H9 (cell line): ENCODE measurements around the gene VPS35L. TPM values are rescaled to one million over a fixed set of nuclear protein-coding genes. Genes with fewer than 3 reads are reported as not detected.

ENCODE experiments used
- DNase-seq: peaks from one replicate; pipeline ENCODE4 v3.0.0-alpha.2; 2017
- H2AFZ ChIP-seq: one replicate; pipeline ENCODE4 v1.6.1; 2013; ENCODE audit warnings: mild to moderate bottlenecking, low read length, control low read depth, moderate library complexity
- H2AK5ac ChIP-seq: 2 replicates; pipeline ENCODE4 v1.6.1; 2013; ENCODE audit warnings: low read length, control low read depth, mixed read lengths; ENCODE audit not compliant: insufficient read length
- H2BK120ac ChIP-seq: one replicate; pipeline ENCODE4 v1.6.1; 2013; ENCODE audit warnings: low read depth, mild to moderate bottlenecking, low read length, control low read depth, inconsistent platforms; ENCODE audit not compliant: poor library complexity, severe bottlenecking
- H2BK12ac ChIP-seq: 2 replicates; pipeline ENCODE4 v1.6.1; 2013; ENCODE audit warnings: low read length, control low read depth, mixed read lengths, low read depth; ENCODE audit not compliant: insufficient read length
- H2BK15ac ChIP-seq: 2 replicates; pipeline ENCODE4 v1.6.1; 2013; ENCODE audit warnings: low read depth, low read length, control low read depth
- H2BK20ac ChIP-seq: one replicate; pipeline ENCODE4 v1.6.1; 2013; ENCODE audit warnings: low read depth, mild to moderate bottlenecking, low read length, control low read depth, inconsistent platforms; ENCODE audit not compliant: poor library complexity, severe bottlenecking
- H2BK5ac ChIP-seq: 2 replicates; pipeline ENCODE4 v1.6.1; 2013; ENCODE audit warnings: low read length, control low read depth, mixed read lengths; ENCODE audit not compliant: insufficient read length
- H3K14ac ChIP-seq: 2 replicates; pipeline ENCODE4 v1.6.1; 2013; ENCODE audit warnings: low read length, control low read depth; ENCODE audit not compliant: insufficient read depth
- H3K18ac ChIP-seq: 2 replicates; pipeline ENCODE4 v1.6.1; 2013; ENCODE audit warnings: low read depth, mild to moderate bottlenecking, mixed read lengths, low read length, control low read depth; ENCODE audit not compliant: insufficient read length
- H3K23ac ChIP-seq: 2 replicates; pipeline ENCODE4 v1.6.1; 2013; ENCODE audit warnings: low read length, control low read depth, mixed read lengths, low read depth; ENCODE audit not compliant: insufficient read length
- H3K23me2 ChIP-seq: 2 replicates; pipeline ENCODE4 v1.6.1; 2013; ENCODE audit warnings: low read depth, mild to moderate bottlenecking, mixed read lengths, low read length, control low read depth; ENCODE audit not compliant: insufficient read length, poor library complexity, severe bottlenecking
- H3K27ac ChIP-seq: 2 replicates; pipeline ENCODE4 v1.5.1; 2013; ENCODE audit warnings: low read length, control low read depth, mixed read lengths, low read depth; ENCODE audit not compliant: insufficient read length
- H3K27me3 ChIP-seq: 2 replicates; pipeline ENCODE4 v1.6.1; 2013; ENCODE audit warnings: low read length, control low read depth, inconsistent platforms; ENCODE audit not compliant: insufficient read depth
- H3K4ac ChIP-seq: 2 replicates; pipeline ENCODE4 v1.6.1; 2013; ENCODE audit warnings: low read depth, mild to moderate bottlenecking, control low read depth, inconsistent platforms, low read length, moderate library complexity
- H3K4me1 ChIP-seq: 2 replicates; pipeline ENCODE4 v1.6.1; 2013; ENCODE audit warnings: low read length, control low read depth, inconsistent platforms; ENCODE audit not compliant: insufficient read depth
- H3K4me2 ChIP-seq: 2 replicates; pipeline ENCODE4 v1.6.1; 2013; ENCODE audit warnings: low read length, control low read depth, mixed read lengths; ENCODE audit not compliant: insufficient read length, insufficient read depth
- H3K56ac ChIP-seq: 2 replicates; pipeline ENCODE4 v1.6.1; 2013; ENCODE audit warnings: low read depth, mild to moderate bottlenecking, mixed read lengths, low read length, control low read depth; ENCODE audit not compliant: insufficient read length
- H3K79me1 ChIP-seq: 2 replicates; pipeline ENCODE4 v1.6.1; 2013; ENCODE audit warnings: low read depth, mild to moderate bottlenecking, moderate library complexity, low read length, control low read depth, inconsistent platforms; ENCODE audit not compliant: insufficient read depth, poor library complexity, severe bottlenecking
- H3K79me2 ChIP-seq: 2 replicates; pipeline ENCODE4 v1.6.1; 2013; ENCODE audit warnings: low read length, control low read depth, inconsistent platforms; ENCODE audit not compliant: insufficient read depth
- H3K9ac ChIP-seq: 2 replicates; pipeline ENCODE4 v1.6.1; 2013; ENCODE audit warnings: low read length, control low read depth, mixed read lengths; ENCODE audit not compliant: insufficient read length; ENCODE audit errors: extremely low read depth
- H3K9me3 ChIP-seq: one replicate; pipeline ENCODE4 v1.6.1; 2013; ENCODE audit warnings: low read depth, low read length, inconsistent platforms; ENCODE audit not compliant: control insufficient read depth
- H3T11ph ChIP-seq: one replicate; pipeline ENCODE4 v1.6.1; 2013; ENCODE audit warnings: mild to moderate bottlenecking, low read length, control low read depth, inconsistent platforms
- H4K20me1 ChIP-seq: one replicate; pipeline ENCODE4 v1.6.1; 2013; ENCODE audit not compliant: control insufficient read depth, insufficient read length, insufficient read depth
- H4K5ac ChIP-seq: 2 replicates; pipeline ENCODE4 v1.6.1; 2013; ENCODE audit warnings: low read depth, mild to moderate bottlenecking, mixed read lengths, low read length, control low read depth; ENCODE audit not compliant: insufficient read length
- H4K8ac ChIP-seq: replicated peaks from 2 replicates; pipeline ENCODE4 v1.6.1; 2013; ENCODE audit warnings: low read length, control low read depth, mixed read lengths, low read depth; ENCODE audit not compliant: insufficient read length
- H4K91ac ChIP-seq: 2 replicates; pipeline ENCODE4 v1.6.1; 2013; ENCODE audit warnings: low read depth, mild to moderate bottlenecking, moderate library complexity, mixed read lengths, low read length, control low read depth; ENCODE audit not compliant: insufficient read length
- H3K27ac Mint-ChIP-seq, 3 experiments: 2 replicates in 2 of 3; 3 replicates in 1 of 3; pipeline ENCODE4 v1.8.0; 2020 to 2021; ENCODE audit warnings: mixed read lengths in 3 of 3, mild to moderate bottlenecking in 1 of 3, moderate library complexity in 1 of 3
- H3K27me3 Mint-ChIP-seq: 2 replicates; pipeline ENCODE4 v1.8.0; 2021; ENCODE audit warnings: low read depth, mild to moderate bottlenecking, moderate library complexity, mixed read lengths
- H3K36me3 Mint-ChIP-seq, 3 experiments: 2 replicates in 2 of 3; 3 replicates in 1 of 3; pipeline ENCODE4 v1.8.0; 2020 to 2021; ENCODE audit warnings: low read depth in 3 of 3, mixed read lengths in 3 of 3; ENCODE audit not compliant: insufficient read depth in 1 of 3
- H3K4me1 Mint-ChIP-seq, 2 experiments: 2 replicates each; pipeline ENCODE4 v1.8.0; 2020; ENCODE audit warnings: mixed read lengths in 2 of 2
- H3K4me3 Mint-ChIP-seq, 2 experiments: 2 replicates in 1 of 2; 3 replicates in 1 of 2; pipeline ENCODE4 v1.8.0; 2020 to 2021; ENCODE audit warnings: mild to moderate bottlenecking in 2 of 2, mixed read lengths in 2 of 2, moderate library complexity in 1 of 2
- H3K9me3 Mint-ChIP-seq, 2 experiments: 2 replicates in 1 of 2; 3 replicates in 1 of 2; pipeline ENCODE4 v1.8.0; 2020; ENCODE audit warnings: mild to moderate bottlenecking in 2 of 2, mixed read lengths in 2 of 2, moderate library complexity in 1 of 2
- WGBS: extraction: QIAGEN DNeasy Blood & Tissue Kit; methylation state at CpG from one replicate; pipeline ENCODE4 v1.1.7; 2013; ENCODE audit warnings: missing lambda C conversion rate, low lambda C conversion rate, mixed read lengths; ENCODE audit not compliant: insufficient read length; ENCODE audit errors: extremely low coverage; 5-methylcytosine and 5-hydroxymethylcytosine counted together
- total RNA-seq: library from RNA; stranded (reverse); gene quantifications from 2 replicates; pipeline ENCODE4 v1.2.1, GENCODE V29; 2021
- TF ChIP-seq, protein P1 (sequence below): fragments of 200-600 bp; sonication (generic); conservative IDR thresholded peaks from 3 replicates; pipeline ENCODE4 v1.8.0; 2021; ENCODE audit warnings: antibody characterized with exemption, mild to moderate bottlenecking

The VPS35L gene
- total RNA-seq, 1 experiment from 2014 or later = 58.4 TPM

DNA sequence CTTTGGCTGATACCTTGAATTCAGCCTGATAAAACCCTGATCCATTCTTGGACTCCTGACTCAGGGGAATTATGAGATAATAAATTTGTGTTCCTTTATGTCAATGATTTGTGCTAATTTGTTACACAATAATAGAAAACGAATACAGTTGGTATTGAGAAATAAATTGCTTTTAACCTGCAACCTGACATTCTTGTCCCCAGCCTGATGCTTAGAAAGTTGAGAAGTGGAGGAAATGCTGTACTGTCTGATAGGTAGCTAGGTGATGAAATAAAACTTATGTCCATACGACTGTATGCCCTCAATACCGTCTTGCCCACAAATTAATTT, 173.1 kb downstream of the VPS35L start:
- H4K20me1 ChIP-seq = no peaks in the 10 kb centered on the region
- H3K14ac ChIP-seq = no peak overlapping the region
- H3K9ac ChIP-seq = no peak overlapping the region
- H3K27me3 ChIP-seq = no peaks in the 10 kb centered on the region
- H2BK12ac ChIP-seq = no peak overlapping the region
- no peaks in the 10 kb centered on the region for H3K9me3 ChIP-seq
- Mint-ChIP-seq H3K27me3 (no peaks in the 10 kb centered on the region), H3K4me1 (peaks cover 6 to 7% of the 10 kb centered on the region in 2 experiments), H3K36me3 (peaks cover 0 to 6% (median 4%) of the 10 kb centered on the region in 3 experiments; a peak in 3 of 7 replicates), H3K27ac (no peak overlapping the region; a peak in 1 of 7 replicates), H3K9me3 (no peaks in the 10 kb centered on the region), H3K4me3 (no peak overlapping the region)
- no peak overlapping the region for H2BK15ac ChIP-seq
- no peak overlapping the region for H4K8ac ChIP-seq
- no peaks in the 10 kb centered on the region for H3K79me1 ChIP-seq
- H2BK5ac ChIP-seq = no peak overlapping the region
- no peak overlapping the region for H3K4ac ChIP-seq
- H3K4me1 ChIP-seq = no peaks in the 10 kb centered on the region
- H2BK20ac ChIP-seq = no peak overlapping the region
- no peak overlapping the region for H2AFZ ChIP-seq
- no peak overlapping the region for H2BK120ac ChIP-seq
- H3K56ac ChIP-seq = no peak overlapping the region
- no CpG with 5 or more reads among the region's 3 CpGs for WGBS
- no peak overlapping the region for H2AK5ac ChIP-seq
- DNase-seq = no peak
- H3K79me2 ChIP-seq = no peaks in the 10 kb centered on the region
- H3K23ac ChIP-seq = no peak overlapping the region
- H4K5ac ChIP-seq = no peak overlapping the region
- no peak overlapping the region for H4K91ac ChIP-seq
- no peak overlapping the region for H3K27ac ChIP-seq
- TF ChIP-seq, protein P1, sequence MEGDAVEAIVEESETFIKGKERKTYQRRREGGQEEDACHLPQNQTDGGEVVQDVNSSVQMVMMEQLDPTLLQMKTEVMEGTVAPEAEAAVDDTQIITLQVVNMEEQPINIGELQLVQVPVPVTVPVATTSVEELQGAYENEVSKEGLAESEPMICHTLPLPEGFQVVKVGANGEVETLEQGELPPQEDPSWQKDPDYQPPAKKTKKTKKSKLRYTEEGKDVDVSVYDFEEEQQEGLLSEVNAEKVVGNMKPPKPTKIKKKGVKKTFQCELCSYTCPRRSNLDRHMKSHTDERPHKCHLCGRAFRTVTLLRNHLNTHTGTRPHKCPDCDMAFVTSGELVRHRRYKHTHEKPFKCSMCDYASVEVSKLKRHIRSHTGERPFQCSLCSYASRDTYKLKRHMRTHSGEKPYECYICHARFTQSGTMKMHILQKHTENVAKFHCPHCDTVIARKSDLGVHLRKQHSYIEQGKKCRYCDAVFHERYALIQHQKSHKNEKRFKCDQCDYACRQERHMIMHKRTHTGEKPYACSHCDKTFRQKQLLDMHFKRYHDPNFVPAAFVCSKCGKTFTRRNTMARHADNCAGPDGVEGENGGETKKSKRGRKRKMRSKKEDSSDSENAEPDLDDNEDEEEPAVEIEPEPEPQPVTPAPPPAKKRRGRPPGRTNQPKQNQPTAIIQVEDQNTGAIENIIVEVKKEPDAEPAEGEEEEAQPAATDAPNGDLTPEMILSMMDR = no peak
- no peak overlapping the region for H3K18ac ChIP-seq
- no peaks in the 10 kb centered on the region for H3K23me2 ChIP-seq
- H3T11ph ChIP-seq = no peak overlapping the region
- no peak overlapping the region for H3K4me2 ChIP-seq
